Measurements from ENCODE around the gene SBK1.

- TF ChIP-seq EP300 (IDR thresholded peaks at IDR 0.05; ENCODE audit: borderline replicate concordance in 1 of 2, control insufficient read depth in 1 of 2, low read depth in 2 of 2, low read length in 2 of 2) (no peak), CTCF (IDR thresholded peaks at IDR 0.05 in 2 of 3, conservative IDR thresholded peaks at IDR 0.05 in 1 of 3; ENCODE audit: control insufficient read depth in 2 of 3, extremely low read depth in 1 of 3, insufficient read depth in 1 of 3, low read depth in 3 of 3, low read length in 3 of 3) (no peak), WRNIP1 (IDR thresholded peaks at IDR 0.05; ENCODE audit: borderline replicate concordance, low read depth, low read length) (no peak), SMARCA5 (IDR thresholded peaks at IDR 0.05) (no peak), KDM1A (IDR thresholded peaks at IDR 0.05; ENCODE audit: borderline replicate concordance) (no peak), PBX3 (IDR thresholded peaks at IDR 0.05; ENCODE audit: insufficient replicate concordance, low read depth, low read length) (no peak), E2F4 (IDR thresholded peaks at IDR 0.05; ENCODE audit: low read depth, low read length) (no peak), CEBPB (IDR thresholded peaks at IDR 0.05; ENCODE audit: borderline replicate concordance in 1 of 2, low read depth in 2 of 2, low read length in 2 of 2) (no peak), ZNF592 (IDR thresholded peaks at IDR 0.05) (no peak), RFX5 (IDR thresholded peaks at IDR 0.05; ENCODE audit: low read depth, low read length) (no peak), YY1 (IDR thresholded peaks at IDR 0.05; ENCODE audit: low read depth, low read length) (no peak), USF1 (IDR thresholded peaks at IDR 0.05; ENCODE audit: borderline replicate concordance, extremely low read length, insufficient read depth, low read depth, low read length) (no peak), JUNB (IDR thresholded peaks at IDR 0.05) (no peak), POLR2A (IDR thresholded peaks at IDR 0.05; ENCODE audit: low read depth, low read length) (no peak)
These were observed 16.0 kb upstream of the SBK1 start for GRCh38 chr16:28276301-28276700.

All from GM12878 (cell line).